DMS153 (cell line): ENCODE results near the gene TBC1D9B.

Experiments
- DNase-seq: peaks from one replicate; lab custom pipeline; 2025; lab: John Stamatoyannopoulos, UW

The TBC1D9B gene

GRCh38 chr5:179907556-179908324 lies at the start of gene TBC1D9B:
Gene TBC1D9B, minus strand, starts transcription at chr5:179907897. Its CDS starts 76 bp downstream, at chr5:179907821.
- DNase-seq: no peak

GRCh38 chr5:179955630-179956029 lies 47.9 kb upstream of the TBC1D9B start:
- no peak for DNase-seq

GRCh38 chr5:179955062-179955461 lies 47.4 kb upstream of the TBC1D9B start:
- no peak for DNase-seq

- no peak for DNase-seq
These were observed 46.7 kb upstream of the TBC1D9B start for GRCh38 chr5:179954434-179954833.

- no peak for DNase-seq
These were observed 46.3 kb upstream of the TBC1D9B start for GRCh38 chr5:179953987-179954386.

GRCh38 chr5:179936976-179937681 lies 29.4 kb upstream of the TBC1D9B start:
- no peak for DNase-seq

GRCh38 chr5:179930788-179931473 lies 23.2 kb upstream of the TBC1D9B start:
- DNase-seq: no peak

- no peak for DNase-seq
These were observed 20.1 kb upstream of the TBC1D9B start for GRCh38 chr5:179927824-179928223.

- DNase-seq: no peak
These were observed 19.0 kb upstream of the TBC1D9B start for GRCh38 chr5:179926657-179927056.

- no peak for DNase-seq
These were observed 15.7 kb upstream of the TBC1D9B start for GRCh38 chr5:179923436-179923835.

GRCh38 chr5:179920175-179920574 lies 12.5 kb upstream of the TBC1D9B start:
- no peak for DNase-seq

- DNase-seq: no peak
These were observed 11.9 kb upstream of the TBC1D9B start for GRCh38 chr5:179919487-179920060.

GRCh38 chr5:179918742-179919486 lies 11.2 kb upstream of the TBC1D9B start:
- DNase-seq: no peak

- no peak for DNase-seq
These were observed 8.8 kb upstream of the TBC1D9B start for GRCh38 chr5:179916523-179916922.

GRCh38 chr5:179915406-179915935 lies 7.8 kb upstream of the TBC1D9B start:
- no peak for DNase-seq

GRCh38 chr5:179914032-179914755 lies 6.5 kb upstream of the TBC1D9B start:
- peak; percentile 31 for DNase-seq

- DNase-seq: no peak
These were observed 5.8 kb upstream of the TBC1D9B start for GRCh38 chr5:179913461-179913860.

- DNase-seq: no peak
These were observed 5.3 kb upstream of the TBC1D9B start for GRCh38 chr5:179912951-179913350.

GRCh38 chr5:179912386-179912785 lies 4.7 kb upstream of the TBC1D9B start:
- no peak for DNase-seq

- no peak for DNase-seq
These were observed 1.5 kb upstream of the TBC1D9B start for GRCh38 chr5:179909224-179909623.

- no peak for DNase-seq
These were observed 831 bp upstream of the TBC1D9B start for GRCh38 chr5:179908528-179908927.
